ENCODE results near the gene DUSP6. TPM values are rescaled to one million over a fixed set of nuclear protein-coding genes. Genes with fewer than 3 reads are reported as not detected.

The DUSP6 gene
- total and polyA plus RNA-seq, 2 of the 13 experiments (the other 11 are each of a cell fraction or from before 2014, with no cell fraction given): 40.9 to 161 TPM

- TF ChIP-seq MXD1 (CRISPR knock-in tag; IDR thresholded peaks at IDR 0.05) (no peak), NFE2L2 (IDR thresholded peaks at IDR 0.05; ENCODE audit: low read length) (no peak), PRPF4 (IDR thresholded peaks at IDR 0.05; ENCODE audit: low read depth, low read length, poor library complexity, severe bottlenecking) (peak; percentile 11), HDAC2 (CRISPR knock-in tag; IDR thresholded peaks at IDR 0.05) (peak; percentile 93), POLR2G (IDR thresholded peaks at IDR 0.05; ENCODE audit: low read depth, low read length) (peak; percentile 31; the same call in 1 of the 2 replicates), CHD2 (IDR thresholded peaks at IDR 0.05; ENCODE audit: low read depth, low read length) (no peak), MYNN (CRISPR knock-in tag; IDR thresholded peaks at IDR 0.05; ENCODE audit: low read depth) (no peak), POLR2AphosphoS5 (IDR thresholded peaks at IDR 0.05; ENCODE audit: low read depth, low read length) (no peak; the same call in 1 of the 2 replicates), SNRNP70 (IDR thresholded peaks at IDR 0.05; ENCODE audit: low read depth, low read length) (no peak), IKZF4 (CRISPR knock-in tag; IDR thresholded peaks at IDR 0.05; ENCODE audit: borderline replicate concordance, low read depth, not compliant biosample characterization) (no peak), CAMTA2 (CRISPR knock-in tag; IDR thresholded peaks at IDR 0.05; ENCODE audit: borderline replicate concordance) (no peak), MLLT10 (CRISPR knock-in tag; IDR thresholded peaks at IDR 0.05) (no peak), FLYWCH1 (CRISPR knock-in tag; IDR thresholded peaks at IDR 0.05) (no peak), ETV6 (CRISPR knock-in tag; conservative IDR thresholded peaks at IDR 0.05) (no peak), TOPORS (CRISPR knock-in tag; IDR thresholded peaks at IDR 0.05) (0 out of 2 replicates have a peak, but pooled peaks have one; percentile 60), CEBPG (CRISPR knock-in tag; IDR thresholded peaks at IDR 0.05) (peak; percentile 96), ZFX (CRISPR knock-in tag; IDR thresholded peaks at IDR 0.05; ENCODE audit: low read depth) (0 out of 2 replicates have a peak, but pooled peaks have one; percentile 57), KDM5B (CRISPR knock-in tag; IDR thresholded peaks at IDR 0.05; ENCODE audit: borderline replicate concordance) (no peak), FOXJ3 (CRISPR knock-in tag; IDR thresholded peaks at IDR 0.05; ENCODE audit: borderline replicate concordance) (peak; percentile 92; the same call in 1 of the 2 replicates), HNRNPH1 (optimal IDR thresholded peaks at IDR 0.05; ENCODE audit: low read depth, low read length) (no peak), ZNF761 (CRISPR knock-in tag; conservative IDR thresholded peaks at IDR 0.05) (0 out of 2 replicates have a peak, but pooled peaks have one; percentile 63), THAP11 (CRISPR knock-in tag; IDR thresholded peaks at IDR 0.05) (peak; percentile 68), KLF11 (CRISPR knock-in tag; IDR thresholded peaks at IDR 0.05) (0 out of 2 replicates have a peak, but pooled peaks have one; percentile 58)
- TF ChIP-seq, protein P1, sequence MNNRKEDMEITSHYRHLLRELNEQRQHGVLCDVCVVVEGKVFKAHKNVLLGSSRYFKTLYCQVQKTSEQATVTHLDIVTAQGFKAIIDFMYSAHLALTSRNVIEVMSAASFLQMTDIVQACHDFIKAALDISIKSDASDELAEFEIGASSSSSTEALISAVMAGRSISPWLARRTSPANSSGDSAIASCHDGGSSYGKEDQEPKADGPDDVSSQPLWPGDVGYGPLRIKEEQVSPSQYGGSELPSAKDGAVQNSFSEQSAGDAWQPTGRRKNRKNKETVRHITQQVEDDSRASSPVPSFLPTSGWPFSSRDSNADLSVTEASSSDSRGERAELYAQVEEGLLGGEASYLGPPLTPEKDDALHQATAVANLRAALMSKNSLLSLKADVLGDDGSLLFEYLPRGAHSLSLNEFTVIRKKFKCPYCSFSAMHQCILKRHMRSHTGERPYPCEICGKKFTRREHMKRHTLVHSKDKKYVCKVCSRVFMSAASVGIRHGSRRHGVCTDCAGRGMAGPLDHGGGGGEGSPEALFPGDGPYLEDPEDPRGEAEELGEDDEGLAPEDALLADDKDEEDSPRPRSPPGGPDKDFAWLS (CRISPR knock-in tag; IDR thresholded peaks at IDR 0.05; ENCODE audit: borderline replicate concordance): no peak
- TF ChIP-seq, protein P2, sequence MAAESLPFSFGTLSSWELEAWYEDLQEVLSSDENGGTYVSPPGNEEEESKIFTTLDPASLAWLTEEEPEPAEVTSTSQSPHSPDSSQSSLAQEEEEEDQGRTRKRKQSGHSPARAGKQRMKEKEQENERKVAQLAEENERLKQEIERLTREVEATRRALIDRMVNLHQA (CRISPR knock-in tag; IDR thresholded peaks at IDR 0.05): no peak
- TF ChIP-seq, protein P3, sequence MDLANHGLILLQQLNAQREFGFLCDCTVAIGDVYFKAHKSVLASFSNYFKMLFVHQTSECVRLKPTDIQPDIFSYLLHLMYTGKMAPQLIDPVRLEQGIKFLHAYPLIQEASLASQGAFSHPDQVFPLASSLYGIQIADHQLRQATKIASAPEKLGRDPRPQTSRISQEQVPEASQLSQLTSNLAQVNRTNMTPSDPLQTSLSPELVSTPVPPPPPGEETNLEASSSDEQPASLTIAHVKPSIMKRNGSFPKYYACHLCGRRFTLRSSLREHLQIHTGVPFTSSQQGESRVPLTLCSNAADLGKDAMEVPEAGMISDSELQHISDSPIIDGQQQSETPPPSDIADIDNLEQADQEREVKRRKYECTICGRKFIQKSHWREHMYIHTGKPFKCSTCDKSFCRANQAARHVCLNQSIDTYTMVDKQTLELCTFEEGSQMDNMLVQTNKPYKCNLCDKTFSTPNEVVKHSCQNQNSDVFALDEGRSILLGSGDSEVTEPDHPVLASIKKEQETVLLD (CRISPR knock-in tag; IDR thresholded peaks at IDR 0.05; ENCODE audit: low read depth): no peak
These were observed 31.1 kb upstream of the DUSP6 start (continued) for GRCh38 chr12:89383235-89384049.
